Fibroblast of villous mesenchyme (primary cell): ENCODE data around the gene NEGR1. TPM values are rescaled to one million over a fixed set of nuclear protein-coding genes. Genes with fewer than 3 reads are reported as not detected.

ENCODE experiments used
- DNase-seq: peaks from one replicate; pipeline ENCODE4 v3.0.0-alpha.2; 2010; ENCODE audit warnings: low read depth
- H3K4me3 ChIP-seq: 2 replicates; pipeline ENCODE4 v1.5.1; 2011; ENCODE audit warnings: low read depth, mild to moderate bottlenecking, low read length
- CTCF ChIP-seq: IDR thresholded peaks from 2 replicates; pipeline ENCODE4 v1.5.1; 2012; ENCODE audit warnings: low read depth, mild to moderate bottlenecking, low read length; ENCODE audit not compliant: insufficient read depth
- total RNA-seq: library from RNA; depleted of rRNA; stranded (reverse); fragments of >200 nt; gene quantifications from 2 replicates; pipeline ENCODE4 v1.2.3, GENCODE V29; 2012

The NEGR1 gene
- total RNA-seq, 1 donor, result 13.8 TPM

GRCh38 chr1:71599306-71599705 lies 683.0 kb downstream of the NEGR1 start:
- TF ChIP-seq CTCF, result no peak
- DNase-seq, result no peak
- no peak overlapping the region for H3K4me3 ChIP-seq

DNA sequence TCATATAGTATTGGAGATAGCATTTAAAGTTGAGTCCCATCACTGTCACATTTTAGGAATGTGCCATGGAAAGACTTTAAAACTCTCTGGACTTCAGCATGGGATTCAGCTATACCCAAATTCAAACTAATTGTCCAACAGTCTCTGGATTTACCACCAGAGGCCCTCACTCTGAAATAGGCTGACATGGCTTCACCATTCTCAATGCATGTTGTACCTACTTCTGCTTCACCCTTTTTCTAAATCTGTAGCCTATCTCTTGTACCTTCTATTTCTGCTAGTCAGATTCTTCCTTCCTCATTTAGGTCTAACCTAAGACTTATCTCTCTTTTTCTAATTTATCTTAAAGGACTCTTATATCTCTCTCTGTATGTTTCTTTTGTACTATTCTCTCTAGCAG lies 688.8 kb downstream of the NEGR1 start:
- no peak for DNase-seq
- H3K4me3 ChIP-seq, result no peak overlapping the region
- TF ChIP-seq CTCF, result peak; percentile 25

GRCh38 chr1:71592646-71593274 lies 689.6 kb downstream of the NEGR1 start:
- DNase-seq, result no peak
- TF ChIP-seq CTCF, result no peak
- no peak overlapping the region for H3K4me3 ChIP-seq

DNA sequence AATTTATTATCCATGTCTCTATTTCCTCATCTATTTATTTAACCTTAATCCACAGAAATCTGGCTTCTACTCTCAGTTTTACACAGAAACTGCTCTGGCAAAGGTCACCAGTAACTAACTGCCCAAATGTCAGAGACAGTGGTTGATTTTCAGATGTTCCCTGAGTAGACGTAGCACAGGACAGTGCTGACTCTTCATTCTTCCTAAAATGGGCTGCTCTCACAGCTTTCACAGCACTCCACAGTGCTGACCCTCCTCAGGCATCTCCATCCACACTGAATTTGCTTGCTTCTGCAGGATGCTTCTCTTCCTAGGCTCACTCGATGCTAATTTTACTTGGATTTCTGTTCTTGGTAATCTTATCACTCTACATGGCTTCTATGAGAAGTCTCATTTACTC lies 693.3 kb downstream of the NEGR1 start:
- TF ChIP-seq CTCF, result no peak
- no peak for DNase-seq
- no peak overlapping the region for H3K4me3 ChIP-seq

- no peak overlapping the region for H3K4me3 ChIP-seq
- peak; percentile 16 for TF ChIP-seq CTCF
- peak; percentile 30 for DNase-seq
Measured at GRCh38 chr1:71587961-71588360, 694.4 kb downstream of the NEGR1 start.

GRCh38 chr1:71586030-71586429 lies 696.3 kb downstream of the NEGR1 start:
- no peak for DNase-seq
- no peak for TF ChIP-seq CTCF
- no peak overlapping the region for H3K4me3 ChIP-seq

- no peak overlapping the region for H3K4me3 ChIP-seq
- TF ChIP-seq CTCF, result no peak
- DNase-seq, result no peak
Measured at GRCh38 chr1:71583756-71584155, 698.6 kb downstream of the NEGR1 start.
